ENCODE results near the gene SOCS1. TPM values are rescaled to one million over a fixed set of nuclear protein-coding genes. Genes with fewer than 3 reads are reported as not detected.

Gene SOCS1
- total and polyA plus RNA-seq, 9 of the 15 experiments (the other 6 are each of a cell fraction or from before 2014, with no cell fraction given), result 0.04 to 7.5 (median 2.3) TPM

- TF ChIP-seq ZBTB33 (CRISPR knock-in tag; IDR thresholded peaks at IDR 0.05) (peak; percentile 93), MLLT1 (IDR thresholded peaks at IDR 0.05) (0 out of 4 replicates have a peak, but pooled peaks of 1 of the 2 experiments have one; percentile 35), CHD1 (IDR thresholded peaks at IDR 0.05; ENCODE audit: low read length) (peak; percentile 61), KAT8 (IDR thresholded peaks at IDR 0.05; ENCODE audit: low read depth) (no peak), HCFC1 (IDR thresholded peaks at IDR 0.05; ENCODE audit: low read depth, low read length) (no peak), ZNF239 (CRISPR knock-in tag; IDR thresholded peaks at IDR 0.05) (no peak), RBFOX2 (IDR thresholded peaks at IDR 0.05; ENCODE audit: low read depth, low read length) (0 out of 2 replicates have a peak, but pooled peaks have one; percentile 4), ZNF512 (tag; IDR thresholded peaks at IDR 0.05) (0 out of 2 replicates have a peak, but pooled peaks have one; percentile 22), BCOR (IDR thresholded peaks at IDR 0.05) (0 out of 2 replicates have a peak, but pooled peaks have one; percentile 4), ZNF395 (CRISPR knock-in tag; IDR thresholded peaks at IDR 0.05) (no peak), KDM5B (IDR thresholded peaks at IDR 0.05; ENCODE audit: insufficient replicate concordance, low read depth, low read length) (peak; percentile 66), CBFA2T2 (conservative IDR thresholded peaks at IDR 0.05) (0 out of 2 replicates have a peak, but pooled peaks have one; percentile 9), RERE (CRISPR knock-in tag; IDR thresholded peaks at IDR 0.05; ENCODE audit: borderline replicate concordance) (no peak)
Observed at GRCh38 chr16:11253009-11253994, 2.7 kb downstream of the SOCS1 start (continued).

Data from K562 (cell line).